HTR-8/SVneo (cell line): ENCODE data around the gene RPTOR.

Experiments used
- DNase-seq: peaks from one replicate; pipeline ENCODE4 v3.0.0; 2011; ENCODE audit warnings: low spot score, mixed read lengths; ENCODE audit not compliant: insufficient read length
- FAIRE-seq: peaks from 2 replicates; lab custom pipeline; 2011; peaks lifted over from hg19 to GRCh38; lab: Jason Lieb, UNC

Gene RPTOR

GRCh38 chr17:80986816-80987475, 442.3 kb downstream of the RPTOR start:
- no peak for FAIRE-seq
- no peak for DNase-seq

- DNase-seq (no peak), FAIRE-seq (no peak)
Observed at GRCh38 chr17:80987941-80988461, 443.4 kb downstream of the RPTOR start.

GRCh38 chr17:80989586-80989913, 444.9 kb downstream of the RPTOR start:
- no peak for FAIRE-seq
- DNase-seq, result no peak

- DNase-seq, result no peak
- FAIRE-seq, result no peak
Observed at GRCh38 chr17:80990921-80991644, 446.4 kb downstream of the RPTOR start.

- peak; percentile 71 for DNase-seq
- FAIRE-seq, result peak; percentile 46
Observed at GRCh38 chr17:80991645-80992076, 447.0 kb downstream of the RPTOR start, which contains the start of gene CHMP6. Gene CHMP6, plus strand, starts transcription at chr17:80991841. Its CDS starts 78 bp downstream, at chr17:80991919.

- no peak for FAIRE-seq
Observed at GRCh38 chr17:80992077-80992947, 447.7 kb downstream of the RPTOR start.

GRCh38 chr17:80992948-80993624, 448.4 kb downstream of the RPTOR start:
- no peak for FAIRE-seq
- DNase-seq, result no peak

More at GRCh38 chr17:80992077-80992947, 447.7 kb downstream of the RPTOR start:
- no peak for DNase-seq

- no peak for DNase-seq
- no peak for FAIRE-seq
Observed at GRCh38 chr17:80995131-80995530, 450.5 kb downstream of the RPTOR start.

GRCh38 chr17:80996422-80997305, 452.0 kb downstream of the RPTOR start:
- DNase-seq (no peak), FAIRE-seq (no peak)

GRCh38 chr17:80997424-80998117, 452.9 kb downstream of the RPTOR start:
- FAIRE-seq, result no peak
- DNase-seq, result no peak

- DNase-seq, result no peak
- FAIRE-seq, result no peak
Observed at GRCh38 chr17:80998118-80998747, 453.6 kb downstream of the RPTOR start.

- FAIRE-seq (no peak), DNase-seq (no peak)
Observed at GRCh38 chr17:80998748-80999535, 454.3 kb downstream of the RPTOR start.

- no peak for DNase-seq
- FAIRE-seq, result no peak
Observed at GRCh38 chr17:80999536-81000333, 455.1 kb downstream of the RPTOR start.

- DNase-seq (no peak), FAIRE-seq (no peak)
Observed at GRCh38 chr17:81000334-81000630, 455.6 kb downstream of the RPTOR start.

- FAIRE-seq, result no peak
- no peak for DNase-seq
Observed at GRCh38 chr17:81000631-81001357, 456.2 kb downstream of the RPTOR start.

- DNase-seq, result no peak
- no peak for FAIRE-seq
Observed at GRCh38 chr17:81002013-81002384, 457.4 kb downstream of the RPTOR start.
